Measurements from ENCODE around the gene ZNF202.
A peak's percentile ranks its signal among the peaks of the same experiment; 100 is the strongest.
"Not testable (repeated sequence)": the region's sequence is repeated elsewhere in the genome, so short reads cannot be mapped to it uniquely, and the experiment has no call there.

ZNF202 gene

GRCh38 chr11:123738374-123738773, 3.1 kb downstream of the ZNF202 start:
- no peak for DNase-seq

GRCh38 chr11:123736769-123737168, 4.7 kb downstream of the ZNF202 start:
- DNase-seq = no peak

- no peak for DNase-seq
Observed at GRCh38 chr11:123729602-123730001, 11.9 kb downstream of the ZNF202 start.

- no peak for DNase-seq
Observed at GRCh38 chr11:123725995-123726655, 15.3 kb downstream of the ZNF202 start.

- DNase-seq = no peak
Observed at GRCh38 chr11:123719452-123719851, 22.0 kb downstream of the ZNF202 start.

GRCh38 chr11:123718469-123718868, 23.0 kb downstream of the ZNF202 start:
- no peak for DNase-seq

GRCh38 chr11:123718063-123718462, 23.4 kb downstream of the ZNF202 start:
- DNase-seq = no peak

- DNase-seq = not testable (repeated sequence)
Observed at GRCh38 chr11:123712627-123713026, 28.8 kb downstream of the ZNF202 start.

GRCh38 chr11:123707606-123708205, 33.8 kb downstream of the ZNF202 start:
- peak; percentile 73 to 81 for DNase-seq

- no peak for DNase-seq
Observed at GRCh38 chr11:123707206-123707605, 34.3 kb downstream of the ZNF202 start.

- DNase-seq = no peak
Observed at GRCh38 chr11:123704341-123704740, 37.1 kb downstream of the ZNF202 start.

GRCh38 chr11:123702696-123703095, 38.8 kb downstream of the ZNF202 start:
- DNase-seq = no peak

GRCh38 chr11:123702139-123702538, 39.3 kb downstream of the ZNF202 start:
- DNase-seq = no peak

- no peak for DNase-seq
Observed at GRCh38 chr11:123700772-123701171, 40.7 kb downstream of the ZNF202 start.

- peak; percentile 22 to 85 for DNase-seq
Observed at GRCh38 chr11:123698546-123699127, 42.8 kb downstream of the ZNF202 start.

GRCh38 chr11:123696183-123696582, 45.3 kb downstream of the ZNF202 start:
- DNase-seq = no peak

GRCh38 chr11:123695231-123695630, 46.2 kb downstream of the ZNF202 start:
- no peak for DNase-seq

- no peak for DNase-seq
Observed at GRCh38 chr11:123694551-123694950, 46.9 kb downstream of the ZNF202 start.

GRCh38 chr11:123692961-123693360, 48.5 kb downstream of the ZNF202 start:
- no peak for DNase-seq

GRCh38 chr11:123690485-123690884, 51.0 kb downstream of the ZNF202 start:
- no peak for DNase-seq

GRCh38 chr11:123684601-123685000, 56.9 kb downstream of the ZNF202 start:
- no peak for DNase-seq

GRCh38 chr11:123683428-123684170, 57.9 kb downstream of the ZNF202 start:
- DNase-seq = no peak

- DNase-seq = peak in 1 of 2 experiments; percentile 58
Observed at GRCh38 chr11:123682696-123683410, 58.6 kb downstream of the ZNF202 start.

All from NCI-H524 (cell line).